Psoas muscle (tissue), 8 donors: ENCODE measurements around the gene FAM131B. TPM values are rescaled to one million over a fixed set of nuclear protein-coding genes. Genes with fewer than 3 reads are reported as not detected.

Experiments used
- ATAC-seq, 4 donors: fragments of 200-7000 bp; cut with Tn5 transposase; one replicate each; pipeline ENCODE4 v1.9.1; 2020; ENCODE audit warnings: moderate library complexity in 3 of 4, mild to moderate bottlenecking in 2 of 4
- DNase-seq, 2 donors: peaks; one replicate each; pipeline ENCODE4 v3.0.0-alpha.2; 2020
- H3K27ac ChIP-seq: fragments of 200-600 bp; one replicate; pipeline ENCODE4 v1.8.0; 2022
- H3K27me3 ChIP-seq, 3 donors: fragments of 200-600 bp in 1 of 3; one replicate each; pipeline versions ENCODE4 v1.6.1 to v1.8.0; 2013 to 2022; ENCODE audit warnings: low read length in 2 of 3, mild to moderate bottlenecking in 2 of 3, moderate library complexity in 1 of 3; ENCODE audit not compliant: insufficient read depth in 3 of 3
- H3K36me3 ChIP-seq, 2 donors: fragments of 200-600 bp in 1 of 2; one replicate each; pipeline versions ENCODE4 v1.6.1 to v1.8.0; 2013 to 2022; ENCODE audit warnings: low read depth in 1 of 2, mild to moderate bottlenecking in 1 of 2, moderate library complexity in 1 of 2; ENCODE audit not compliant: insufficient read depth in 1 of 2
- H3K4me1 ChIP-seq: fragments of 200-600 bp; one replicate; pipeline ENCODE4 v1.8.0; 2022
- H3K4me3 ChIP-seq: fragments of 200-600 bp; one replicate; pipeline ENCODE4 v1.8.0; 2022; ENCODE audit warnings: mild to moderate bottlenecking
- H3K9me3 ChIP-seq: fragments of 200-600 bp; one replicate; pipeline ENCODE4 v1.8.0; 2022
- WGBS, 3 donors: extraction: QIAGEN DNeasy Blood & Tissue Kit; methylation state at CpG; one replicate each; pipeline versions ENCODE4 v1.1.6 to v1.1.7; 2013; 5-methylcytosine and 5-hydroxymethylcytosine counted together
- intact Hi-C, 2 donors: fragments of 100-400 bp; cut with DNase I; formaldehyde crosslinking; loops; one replicate each; pipeline versions ENCODE4 v1.11.0 to v1.14.2; 2022
- polyA plus RNA-seq, 3 donors: library from polyadenylated mRNA; stranded (reverse); fragments of 200-250 nt; gene quantifications; one replicate each; pipeline ENCODE4 v1.2.3, GENCODE V29; 2013
- total RNA-seq, 4 donors: library from RNA; stranded (reverse); fragmentation: NEBNext Ultra II Directional in 2 of 4; extraction: Animal tissue kit (Norgen Biotek cat#: 25700) in 2 of 4; gene quantifications; one replicate each; pipeline versions ENCODE4 v1.2.1 to v1.2.4, GENCODE V29; 2021 to 2023
- TF ChIP-seq, protein P1 (sequence below): fragments of 200-600 bp; IDR thresholded peaks from one replicate; pipeline ENCODE4 v1.8.0; 2022; ENCODE audit warnings: antibody characterized with exemption
- donor health status: healthy with polysubstance abuse.
- donor health status: DM: no; HTN: no; CAD: no; lungs with moderate emphysema.
- donor health status: Bipolar disorder and iron deficiency.
- donor health status: healthy.
- donor health status: DM: yes; HTN: yes; CAD: no.
- donor health status: DM: no; HTN: no; CAD: no.
- donor health status: DM: no; HTN: no; CAD: no.
- donor health status: DM: yes; HTN: yes; CAD: no.

FAM131B gene
- total and polyA plus RNA-seq, 7 donors: 0.13 to 1.0 (median 0.27) TPM

DNA sequence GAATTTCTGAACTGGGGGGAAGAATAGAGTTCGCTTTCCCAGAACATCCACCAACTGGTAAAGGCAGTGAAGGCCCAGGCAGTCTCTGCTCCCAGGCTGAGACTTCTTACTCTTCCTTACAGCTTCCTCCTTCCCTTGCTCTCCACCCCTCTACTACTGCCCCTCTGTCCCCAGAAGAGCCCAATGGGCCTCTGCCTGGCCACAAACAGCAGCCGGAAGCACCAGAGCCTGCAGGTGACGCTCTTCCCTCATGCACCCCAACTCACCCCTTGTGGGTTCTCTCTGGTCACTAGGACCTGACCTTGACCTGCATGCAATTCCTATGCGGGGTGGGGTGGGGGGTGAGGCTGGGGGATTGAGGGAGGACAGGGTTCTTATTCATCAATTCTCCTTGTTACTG, 16.5 kb downstream of the FAM131B start:
- TF ChIP-seq, protein P1, sequence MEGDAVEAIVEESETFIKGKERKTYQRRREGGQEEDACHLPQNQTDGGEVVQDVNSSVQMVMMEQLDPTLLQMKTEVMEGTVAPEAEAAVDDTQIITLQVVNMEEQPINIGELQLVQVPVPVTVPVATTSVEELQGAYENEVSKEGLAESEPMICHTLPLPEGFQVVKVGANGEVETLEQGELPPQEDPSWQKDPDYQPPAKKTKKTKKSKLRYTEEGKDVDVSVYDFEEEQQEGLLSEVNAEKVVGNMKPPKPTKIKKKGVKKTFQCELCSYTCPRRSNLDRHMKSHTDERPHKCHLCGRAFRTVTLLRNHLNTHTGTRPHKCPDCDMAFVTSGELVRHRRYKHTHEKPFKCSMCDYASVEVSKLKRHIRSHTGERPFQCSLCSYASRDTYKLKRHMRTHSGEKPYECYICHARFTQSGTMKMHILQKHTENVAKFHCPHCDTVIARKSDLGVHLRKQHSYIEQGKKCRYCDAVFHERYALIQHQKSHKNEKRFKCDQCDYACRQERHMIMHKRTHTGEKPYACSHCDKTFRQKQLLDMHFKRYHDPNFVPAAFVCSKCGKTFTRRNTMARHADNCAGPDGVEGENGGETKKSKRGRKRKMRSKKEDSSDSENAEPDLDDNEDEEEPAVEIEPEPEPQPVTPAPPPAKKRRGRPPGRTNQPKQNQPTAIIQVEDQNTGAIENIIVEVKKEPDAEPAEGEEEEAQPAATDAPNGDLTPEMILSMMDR: no peak
- no peaks in the 10 kb centered on the region for H3K9me3 ChIP-seq
- 88 to 92% (median 92%) methylated on average over 4 of the region's 4 CpGs for WGBS, 3 donors
- peaks cover 0 to 58% of the 10 kb centered on the region in 2 donors for H3K36me3 ChIP-seq
- intact Hi-C loops: no loop called here
- no peak overlapping the region for H3K27ac ChIP-seq
- no peaks in the 10 kb centered on the region for H3K4me1 ChIP-seq
- H3K27me3 ChIP-seq: no peaks in the 10 kb centered on the region
- ATAC-seq (no peak), DNase-seq (no peak)
- no peak overlapping the region for H3K4me3 ChIP-seq

DNA sequence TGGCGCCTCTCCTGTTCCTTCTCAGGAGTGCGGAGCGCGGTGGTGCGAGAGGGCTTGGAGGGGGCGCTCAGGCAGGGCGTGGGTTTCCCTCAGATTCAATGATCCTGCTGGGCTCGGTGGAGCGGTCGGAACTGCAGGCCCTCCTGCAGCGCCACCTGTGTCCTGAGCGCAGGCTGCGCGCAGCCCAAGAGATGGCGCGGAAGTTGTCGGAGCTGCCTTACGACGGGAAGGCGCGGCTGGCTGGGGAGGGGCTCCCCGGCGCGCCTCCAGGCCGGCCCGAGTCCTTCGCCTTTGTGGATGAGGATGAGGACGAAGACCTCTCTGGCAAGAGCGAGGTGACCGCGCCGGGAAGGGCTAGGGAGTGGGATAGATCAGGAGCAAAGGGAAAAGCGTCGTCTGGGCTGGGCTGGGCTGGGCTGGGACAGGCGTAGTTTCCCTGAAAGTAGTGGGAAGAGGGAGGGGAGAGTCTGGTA, 17.0 kb downstream of the FAM131B start:
- Histone ChIP-seq H3K27ac (no peak overlapping the region), H3K4me1 (no peaks in the 10 kb centered on the region), H3K27me3 (no peaks in the 10 kb centered on the region), H3K36me3 (peaks cover 0 to 62% of the 10 kb centered on the region in 2 donors), H3K4me3 (no peak overlapping the region), H3K9me3 (no peaks in the 10 kb centered on the region)
- intact Hi-C loops: no loop called here
- DNase-seq (peak; percentile 30 to 62), ATAC-seq (peak; percentile 31 to 65 (median 46))
- WGBS, 3 donors: 32 to 39% (median 33%) methylated on average over 35 of the region's 35 CpGs
- TF ChIP-seq, protein P1: no peak

DNA sequence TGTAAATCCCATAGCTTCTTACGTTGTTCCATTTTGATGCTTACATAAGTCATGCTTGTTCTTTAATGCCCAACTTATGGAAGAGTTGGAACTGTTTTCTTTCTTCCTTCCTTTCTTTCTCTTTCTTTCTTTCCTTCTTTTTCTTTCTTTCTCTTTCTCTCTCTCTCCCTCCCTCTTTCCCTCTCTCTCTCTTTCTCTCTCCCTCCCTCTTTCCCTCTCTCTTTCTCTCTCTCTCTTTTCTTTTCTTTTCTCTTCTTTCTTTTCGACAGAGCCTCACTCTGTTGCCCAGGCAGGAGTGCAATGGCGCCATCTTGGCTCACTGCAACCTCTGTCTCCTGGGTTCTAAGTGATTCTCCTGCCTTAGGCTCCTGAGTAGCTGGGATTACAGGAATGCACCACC, 18.9 kb downstream of the FAM131B start:
- Histone ChIP-seq H3K27me3 (no peaks in the 10 kb centered on the region), H3K27ac (no peak overlapping the region), H3K4me3 (no peak overlapping the region), H3K9me3 (no peaks in the 10 kb centered on the region), H3K4me1 (no peaks in the 10 kb centered on the region), H3K36me3 (peaks cover 0 to 68% of the 10 kb centered on the region in 2 donors)
- TF ChIP-seq, protein P1: no peak
- WGBS, 3 donors: 88 to 92% (median 91%) methylated on average over 3 of the region's 3 CpGs
- no peak for DNase-seq
- intact Hi-C loops: no loop called here
- ATAC-seq: no peak

DNA sequence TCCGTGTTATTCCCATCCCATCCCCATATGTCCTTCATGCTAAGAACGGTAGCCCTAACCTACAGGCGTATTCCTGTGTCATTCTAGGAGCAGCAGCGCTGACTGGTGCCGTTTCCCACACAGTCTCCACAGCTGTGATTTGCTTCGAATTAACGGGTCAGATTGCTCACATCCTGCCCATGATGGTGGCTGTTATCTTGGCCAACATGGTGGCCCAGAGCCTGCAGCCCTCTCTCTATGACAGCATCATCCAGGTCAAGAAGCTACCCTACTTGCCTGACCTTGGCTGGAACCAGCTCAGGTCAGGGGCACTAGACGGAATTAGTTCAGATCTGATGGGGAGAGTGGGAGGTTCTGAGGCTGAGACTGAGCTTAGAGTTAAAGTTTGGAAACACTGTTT, 20.7 kb downstream of the FAM131B start:
- Histone ChIP-seq H3K9me3 (no peaks in the 10 kb centered on the region), H3K27me3 (no peaks in the 10 kb centered on the region), H3K36me3 (peaks cover 0 to 83% of the 10 kb centered on the region in 2 donors), H3K4me1 (no peaks in the 10 kb centered on the region), H3K27ac (no peak overlapping the region), H3K4me3 (no peak overlapping the region)
- intact Hi-C loops: no loop called here
- TF ChIP-seq, protein P1: no peak
- WGBS, 3 donors: 84 to 87% (median 86%) methylated on average over 8 of the region's 8 CpGs
- no peak for DNase-seq
- ATAC-seq: no peak

DNA sequence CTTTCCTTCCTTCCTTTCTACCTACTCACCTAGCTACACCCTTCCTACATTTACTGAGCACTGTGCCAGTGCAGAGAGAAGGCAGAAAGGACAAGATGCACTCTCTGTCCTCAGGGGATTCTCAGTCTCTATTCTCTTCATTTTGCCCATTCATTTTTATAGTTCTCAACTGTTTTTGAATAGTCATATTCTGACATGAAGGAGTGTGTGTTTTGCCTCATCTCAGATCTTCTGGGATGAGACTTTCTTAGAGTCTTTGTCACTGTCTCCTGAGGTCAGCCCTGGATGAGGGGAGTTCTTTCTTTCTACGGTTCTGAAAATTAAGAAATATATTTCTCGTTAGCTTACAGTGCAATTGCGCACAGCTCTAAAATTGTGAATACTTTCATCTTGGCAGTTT, 25.3 kb downstream of the FAM131B start:
- TF ChIP-seq, protein P1: no peak
- ATAC-seq: no peak
- Histone ChIP-seq H3K4me1 (peaks cover under 1% of the 10 kb centered on the region), H3K4me3 (no peak overlapping the region), H3K27me3 (no peaks in the 10 kb centered on the region), H3K27ac (no peak overlapping the region), H3K9me3 (no peaks in the 10 kb centered on the region), H3K36me3 (peaks cover 0 to 74% of the 10 kb centered on the region in 2 donors)
- 79 to 91% (median 85%) methylated on average over 3 of the region's 3 CpGs for WGBS, 3 donors
- intact Hi-C loops: loop anchor here in 1 of 2 donors (5.0 kb wide), 1 partner anchor 40 kb away; no protein-coding TSS in a partner anchor
- no peak for DNase-seq
